GM12878 (cell line): ENCODE measurements around the gene DPP9.

ENCODE experiments used
- DPF2 ChIP-seq: fragments of 450-650 bp; IDR thresholded peaks from 2 replicates; pipeline ENCODE4 v1.6.1; 2017; ENCODE audit warnings: mild to moderate bottlenecking
- EP300 ChIP-seq, 2 experiments: fragments of 150-350 bp in 1 of 2; IDR thresholded peaks; 2 replicates each; pipeline ENCODE4 v1.6.1; 2011 to 2012; ENCODE audit warnings: low read depth in 2 of 2, low read length in 2 of 2, borderline replicate concordance in 1 of 2, improper control_type of control experiment in 1 of 2, inconsistent platforms in 1 of 2; ENCODE audit not compliant: control insufficient read depth in 1 of 2
- EZH2 ChIP-seq: IDR thresholded peaks from 2 replicates; pipeline ENCODE4 v1.6.1; 2012; ENCODE audit warnings: low read depth, mild to moderate bottlenecking, control low read depth, inconsistent platforms, low read length, borderline replicate concordance; ENCODE audit not compliant: control insufficient read depth
- MYC ChIP-seq: IDR thresholded peaks from 2 replicates; pipeline ENCODE4 v1.6.1; 2011; ENCODE audit warnings: mild to moderate bottlenecking, low read length, moderate library complexity, inconsistent platforms; ENCODE audit not compliant: insufficient read depth, insufficient replicate concordance, insufficient read length, severe bottlenecking
- NR2C2 ChIP-seq: IDR thresholded peaks from 2 replicates; pipeline ENCODE4 v1.6.1; 2011; ENCODE audit warnings: borderline replicate concordance, low read depth; ENCODE audit not compliant: control insufficient read depth, insufficient read length
- POLR2A ChIP-seq: IDR thresholded peaks from 2 replicates; pipeline ENCODE4 v1.6.1; 2011; ENCODE audit warnings: low read depth, mild to moderate bottlenecking, low read length
- SMC3 ChIP-seq: IDR thresholded peaks from 2 replicates; pipeline ENCODE4 v1.6.1; 2011; ENCODE audit warnings: low read length, improper control_type of control experiment, borderline replicate concordance
- SP1 ChIP-seq: IDR thresholded peaks from one replicate; pipeline ENCODE4 v1.6.1; 2011; ENCODE audit warnings: low read depth, low read length
- SPI1 ChIP-seq: IDR thresholded peaks from 2 replicates; pipeline ENCODE4 v1.6.1; 2011; ENCODE audit warnings: low read depth, mild to moderate bottlenecking, low read length, moderate library complexity, borderline replicate concordance; ENCODE audit not compliant: insufficient read depth
- USF1 ChIP-seq: IDR thresholded peaks from 2 replicates; pipeline ENCODE4 v1.6.1; 2011; ENCODE audit warnings: borderline replicate concordance, low read depth, mild to moderate bottlenecking, moderate library complexity, mixed read lengths, low read length; ENCODE audit not compliant: insufficient read depth; ENCODE audit errors: extremely low read length
- ZNF274 ChIP-seq: IDR thresholded peaks from one replicate; pipeline ENCODE4 v1.8.0; 2011; ENCODE audit not compliant: insufficient read length, insufficient read depth
- ZNF384 ChIP-seq: IDR thresholded peaks from 2 replicates; pipeline ENCODE4 v1.6.1; 2012; ENCODE audit warnings: low read depth, mild to moderate bottlenecking, low read length, improper control_type of control experiment, borderline replicate concordance
- TF ChIP-seq, protein P1 (sequence below): IDR thresholded peaks from 2 replicates; pipeline ENCODE4 v1.6.1; 2012; ENCODE audit warnings: low read length, inconsistent platforms
- TF ChIP-seq, protein P2 (sequence below), 3 experiments: IDR thresholded peaks in 2 of 3; conservative IDR thresholded peaks in 1 of 3; 2 replicates each; pipeline ENCODE4 v1.5.1; 2011; ENCODE audit warnings: low read depth in 3 of 3, low read length in 3 of 3, mild to moderate bottlenecking in 3 of 3, control low read depth in 2 of 3, moderate library complexity in 2 of 3, inconsistent platforms in 1 of 3, mixed read lengths in 1 of 3; ENCODE audit not compliant: control insufficient read depth in 2 of 3, insufficient read depth in 1 of 3; ENCODE audit errors: extremely low read depth in 1 of 3

GRCh38 chr19:4758659-4759058 is 35.0 kb upstream of the DPP9 start:
- no peak for TF ChIP-seq SP1
- TF ChIP-seq, protein P1, sequence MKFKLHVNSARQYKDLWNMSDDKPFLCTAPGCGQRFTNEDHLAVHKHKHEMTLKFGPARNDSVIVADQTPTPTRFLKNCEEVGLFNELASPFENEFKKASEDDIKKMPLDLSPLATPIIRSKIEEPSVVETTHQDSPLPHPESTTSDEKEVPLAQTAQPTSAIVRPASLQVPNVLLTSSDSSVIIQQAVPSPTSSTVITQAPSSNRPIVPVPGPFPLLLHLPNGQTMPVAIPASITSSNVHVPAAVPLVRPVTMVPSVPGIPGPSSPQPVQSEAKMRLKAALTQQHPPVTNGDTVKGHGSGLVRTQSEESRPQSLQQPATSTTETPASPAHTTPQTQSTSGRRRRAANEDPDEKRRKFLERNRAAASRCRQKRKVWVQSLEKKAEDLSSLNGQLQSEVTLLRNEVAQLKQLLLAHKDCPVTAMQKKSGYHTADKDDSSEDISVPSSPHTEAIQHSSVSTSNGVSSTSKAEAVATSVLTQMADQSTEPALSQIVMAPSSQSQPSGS: no peak
- TF ChIP-seq, protein P2, sequence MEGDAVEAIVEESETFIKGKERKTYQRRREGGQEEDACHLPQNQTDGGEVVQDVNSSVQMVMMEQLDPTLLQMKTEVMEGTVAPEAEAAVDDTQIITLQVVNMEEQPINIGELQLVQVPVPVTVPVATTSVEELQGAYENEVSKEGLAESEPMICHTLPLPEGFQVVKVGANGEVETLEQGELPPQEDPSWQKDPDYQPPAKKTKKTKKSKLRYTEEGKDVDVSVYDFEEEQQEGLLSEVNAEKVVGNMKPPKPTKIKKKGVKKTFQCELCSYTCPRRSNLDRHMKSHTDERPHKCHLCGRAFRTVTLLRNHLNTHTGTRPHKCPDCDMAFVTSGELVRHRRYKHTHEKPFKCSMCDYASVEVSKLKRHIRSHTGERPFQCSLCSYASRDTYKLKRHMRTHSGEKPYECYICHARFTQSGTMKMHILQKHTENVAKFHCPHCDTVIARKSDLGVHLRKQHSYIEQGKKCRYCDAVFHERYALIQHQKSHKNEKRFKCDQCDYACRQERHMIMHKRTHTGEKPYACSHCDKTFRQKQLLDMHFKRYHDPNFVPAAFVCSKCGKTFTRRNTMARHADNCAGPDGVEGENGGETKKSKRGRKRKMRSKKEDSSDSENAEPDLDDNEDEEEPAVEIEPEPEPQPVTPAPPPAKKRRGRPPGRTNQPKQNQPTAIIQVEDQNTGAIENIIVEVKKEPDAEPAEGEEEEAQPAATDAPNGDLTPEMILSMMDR (IDR thresholded peaks at IDR 0.05 in 2 of 3, conservative IDR thresholded peaks at IDR 0.05 in 1 of 3; ENCODE audit: control insufficient read depth in 2 of 3, extremely low read depth in 1 of 3, insufficient read depth in 1 of 3, low read depth in 3 of 3, low read length in 3 of 3): no peak
- TF ChIP-seq DPF2: no peak
- TF ChIP-seq ZNF274: no peak
- no peak for TF ChIP-seq USF1
- TF ChIP-seq NR2C2: no peak
- TF ChIP-seq EZH2: no peak
- TF ChIP-seq ZNF384: no peak
- TF ChIP-seq EP300 (IDR thresholded peaks at IDR 0.05; ENCODE audit: borderline replicate concordance in 1 of 2, control insufficient read depth in 1 of 2, low read depth in 2 of 2, low read length in 2 of 2): no peak
- TF ChIP-seq SPI1: no peak
- no peak for TF ChIP-seq POLR2A
- no peak for TF ChIP-seq SMC3
- no peak for TF ChIP-seq MYC
